Lung (tissue), 12 donors: ENCODE data around the gene TMEM150A. TPM values are rescaled to one million over a fixed set of nuclear protein-coding genes. Genes with fewer than 3 reads are reported as not detected.

Source experiments
- ATAC-seq: fragments of 200-7000 bp; cut with Tn5 transposase; one replicate; pipeline ENCODE4 v1.9.1; 2020; ENCODE audit warnings: moderate number of reproducible peaks; ENCODE audit not compliant: insufficient read depth, low FRiP score
- DNase-seq, 3 donors: peaks; one replicate each; pipeline ENCODE4 v3.0.0-alpha.2; 2013 to 2017
- H3K27ac ChIP-seq, 2 donors: one replicate each; pipeline ENCODE4 v1.5.1; 2013; ENCODE audit warnings: mild to moderate bottlenecking in 2 of 2, moderate library complexity in 2 of 2, control low read depth in 1 of 2, inconsistent platforms in 1 of 2, low read depth in 1 of 2, low read length in 1 of 2
- H3K27me3 ChIP-seq, 3 donors: one replicate each; pipeline ENCODE4 v1.5.1; 2013; ENCODE audit warnings: low read length in 2 of 3; ENCODE audit not compliant: control insufficient read depth in 3 of 3, insufficient read depth in 3 of 3
- H3K36me3 ChIP-seq, 4 donors: one replicate each; pipeline ENCODE4 v1.5.1; 2013; ENCODE audit warnings: low read length in 4 of 4, mild to moderate bottlenecking in 1 of 4, moderate library complexity in 1 of 4; ENCODE audit not compliant: control insufficient read depth in 4 of 4, insufficient read depth in 4 of 4
- H3K4me1 ChIP-seq, 5 donors: one replicate each; pipeline ENCODE4 v1.5.1; 2013; ENCODE audit warnings: low read length in 5 of 5, mild to moderate bottlenecking in 2 of 5, moderate library complexity in 1 of 5; ENCODE audit not compliant: control insufficient read depth in 5 of 5, insufficient read depth in 5 of 5
- H3K4me3 ChIP-seq: one replicate; pipeline ENCODE4 v1.5.1; 2013; ENCODE audit warnings: mild to moderate bottlenecking, control low read depth, moderate library complexity
- H3K9ac ChIP-seq, 2 donors: one replicate each; pipeline ENCODE4 v1.5.1; 2013; ENCODE audit warnings: low read length in 2 of 2, control low read depth in 1 of 2; ENCODE audit not compliant: insufficient read depth in 1 of 2
- H3K9me3 ChIP-seq, 4 donors: one replicate each; pipeline ENCODE4 v1.5.1; 2013; ENCODE audit warnings: low read length in 3 of 4, mild to moderate bottlenecking in 1 of 4, moderate library complexity in 1 of 4; ENCODE audit not compliant: control insufficient read depth in 4 of 4, insufficient read depth in 3 of 4
- WGBS, 2 donors: extraction: QIAGEN DNeasy Blood & Tissue Kit; methylation state at CpG; one replicate each; pipeline ENCODE4 v1.1.7; 2013; 5-methylcytosine and 5-hydroxymethylcytosine counted together
- polyA plus RNA-seq, 2 donors: library from polyadenylated mRNA; stranded (reverse); fragments of 200-250 nt; gene quantifications; one replicate each; pipeline ENCODE4 v1.2.1, GENCODE V29; 2013
- total RNA-seq, 2 donors: library from RNA; depleted of rRNA in 1 of 2; stranded (reverse); fragments of >200 nt in 1 of 2; gene quantifications; one replicate each; pipeline ENCODE4 v1.2.1, GENCODE V29; 2014 to 2021
- TF ChIP-seq, protein P1 (sequence below): IDR thresholded peaks from 2 replicates; pipeline ENCODE4 v1.5.1; 2012; ENCODE audit warnings: mild to moderate bottlenecking; ENCODE audit errors: control extremely low read depth, extremely low read depth
- donor health status: control.
- donor health status: control.
- donor health status: Bipolar disorder and iron deficiency.
- donor health status: healthy.
- donor health status: DM: yes; HTN: yes; CAD: no.

The TMEM150A gene
- total and polyA plus RNA-seq, 4 donors = 10.2 to 48.6 (median 31.8) TPM

DNA sequence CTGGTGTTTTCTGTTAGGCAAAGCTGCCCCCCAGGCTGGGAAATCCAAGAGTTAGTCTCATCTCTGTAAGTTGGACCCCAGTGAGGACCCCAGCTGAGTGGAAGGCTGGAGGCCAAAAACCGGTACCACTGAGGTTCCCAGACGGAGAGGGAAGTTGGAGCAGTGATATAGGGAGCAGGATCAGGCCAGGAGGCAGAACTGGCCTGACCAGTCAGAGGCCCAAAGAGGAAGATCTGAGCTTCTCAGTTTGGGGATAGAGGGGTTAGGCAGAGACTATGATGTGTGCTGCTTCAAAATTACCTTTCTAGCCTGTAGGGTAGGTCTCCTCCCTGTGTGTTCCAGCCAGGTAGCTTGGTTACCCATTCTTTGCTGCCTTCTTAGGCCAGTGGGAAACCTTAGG, 11.5 kb downstream of the TMEM150A start:
- WGBS, 2 donors = 28 to 53% methylated on average over 2 of the region's 2 CpGs
- Histone ChIP-seq H3K9ac (peak overlapping the region in 1 of 2 donors; percentile 29), H3K4me1 (peaks cover 9 to 44% (median 37%) of the 10 kb centered on the region in 5 donors), H3K9me3 (no peaks in the 10 kb centered on the region), H3K36me3 (peaks cover 0 to 5% (median 0%) of the 10 kb centered on the region in 4 donors), H3K4me3 (no peak overlapping the region), H3K27ac (peak overlapping the region; percentile 21 to 94), H3K27me3 (no peaks in the 10 kb centered on the region)
- ATAC-seq (no peak), DNase-seq (no peak)
- TF ChIP-seq, protein P1, sequence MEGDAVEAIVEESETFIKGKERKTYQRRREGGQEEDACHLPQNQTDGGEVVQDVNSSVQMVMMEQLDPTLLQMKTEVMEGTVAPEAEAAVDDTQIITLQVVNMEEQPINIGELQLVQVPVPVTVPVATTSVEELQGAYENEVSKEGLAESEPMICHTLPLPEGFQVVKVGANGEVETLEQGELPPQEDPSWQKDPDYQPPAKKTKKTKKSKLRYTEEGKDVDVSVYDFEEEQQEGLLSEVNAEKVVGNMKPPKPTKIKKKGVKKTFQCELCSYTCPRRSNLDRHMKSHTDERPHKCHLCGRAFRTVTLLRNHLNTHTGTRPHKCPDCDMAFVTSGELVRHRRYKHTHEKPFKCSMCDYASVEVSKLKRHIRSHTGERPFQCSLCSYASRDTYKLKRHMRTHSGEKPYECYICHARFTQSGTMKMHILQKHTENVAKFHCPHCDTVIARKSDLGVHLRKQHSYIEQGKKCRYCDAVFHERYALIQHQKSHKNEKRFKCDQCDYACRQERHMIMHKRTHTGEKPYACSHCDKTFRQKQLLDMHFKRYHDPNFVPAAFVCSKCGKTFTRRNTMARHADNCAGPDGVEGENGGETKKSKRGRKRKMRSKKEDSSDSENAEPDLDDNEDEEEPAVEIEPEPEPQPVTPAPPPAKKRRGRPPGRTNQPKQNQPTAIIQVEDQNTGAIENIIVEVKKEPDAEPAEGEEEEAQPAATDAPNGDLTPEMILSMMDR = no peak

DNA sequence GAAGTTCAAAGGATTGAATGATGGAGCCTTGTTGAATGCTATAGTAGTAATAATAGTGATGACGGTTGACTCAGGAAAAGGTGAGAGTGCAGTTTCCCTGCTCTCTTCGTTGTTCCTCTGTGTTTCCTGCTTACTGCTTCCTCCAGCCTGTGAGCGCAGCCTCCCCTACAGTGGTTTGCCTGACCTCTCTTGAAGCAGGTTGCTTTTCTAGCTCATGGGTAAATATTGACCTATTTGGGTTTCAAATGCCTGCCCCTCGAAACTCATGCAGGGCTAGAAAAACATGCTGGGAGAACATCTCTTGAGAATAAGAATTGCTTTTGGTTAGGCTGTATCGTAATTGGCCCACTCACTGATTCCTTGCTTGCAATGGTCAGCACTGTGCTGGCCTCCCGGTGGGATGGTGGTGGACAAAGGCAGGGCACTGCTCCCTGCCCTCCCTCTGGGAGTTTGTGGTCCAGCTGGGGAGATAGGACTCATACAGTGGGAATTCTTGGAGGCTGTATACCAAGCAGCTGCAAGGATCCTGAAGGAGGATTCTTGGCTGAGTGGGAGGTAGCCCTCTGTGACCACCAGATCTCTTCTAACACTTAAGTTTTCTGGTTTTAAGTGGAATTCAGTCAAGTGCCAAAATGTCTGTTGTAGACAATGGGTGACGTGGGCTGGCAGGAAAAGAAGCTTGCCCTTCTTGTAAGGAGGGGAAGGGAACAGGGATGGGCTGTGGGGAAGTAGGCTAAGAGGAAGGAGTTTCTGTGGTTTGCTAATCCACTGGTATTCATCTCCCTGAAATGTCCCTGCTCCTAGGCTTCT, 12.3 kb downstream of the TMEM150A start:
- ATAC-seq = peak; percentile 54
- no peak overlapping the region for H3K4me3 ChIP-seq
- DNase-seq = peak; percentile 50 to 76 (median 60)
- 20 to 23% methylated on average over 7 of the region's 7 CpGs for WGBS, 2 donors
- no peaks in the 10 kb centered on the region for H3K9me3 ChIP-seq
- H3K4me1 ChIP-seq = peaks cover 17 to 48% (median 42%) of the 10 kb centered on the region in 5 donors
- H3K27me3 ChIP-seq = no peaks in the 10 kb centered on the region
- peaks cover 0 to 5% (median 0%) of the 10 kb centered on the region in 4 donors for H3K36me3 ChIP-seq
- peak overlapping the region; percentile 4 to 94 for H3K27ac ChIP-seq
- TF ChIP-seq, protein P1 = no peak
- H3K9ac ChIP-seq = no peak overlapping the region

DNA sequence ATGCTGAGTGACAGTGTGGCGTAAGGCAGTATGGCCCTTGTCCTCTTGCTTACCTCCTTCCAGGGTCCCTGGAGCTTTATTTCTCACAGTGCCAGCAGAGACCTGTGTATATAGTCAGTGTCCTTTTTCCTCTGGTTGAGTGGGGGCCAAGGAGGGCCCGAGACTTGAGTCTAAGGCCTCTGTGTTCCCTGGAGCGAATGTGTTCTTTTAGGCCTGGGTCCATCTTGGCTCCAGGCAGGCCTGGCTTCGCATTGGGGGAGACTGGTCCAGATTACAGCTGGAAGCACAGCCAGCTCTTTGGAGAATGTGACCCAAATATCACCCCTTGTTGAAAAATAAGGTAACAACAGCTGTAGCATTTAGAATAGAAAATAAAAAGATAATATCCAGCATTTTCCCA, 13.3 kb downstream of the TMEM150A start:
- 80 to 82% methylated on average over 4 of the region's 4 CpGs for WGBS, 2 donors
- H3K9me3 ChIP-seq = no peaks in the 10 kb centered on the region
- ATAC-seq (no peak), DNase-seq (peak in 1 of 3 donors; percentile 33)
- H3K4me3 ChIP-seq = no peak overlapping the region
- H3K27me3 ChIP-seq = no peaks in the 10 kb centered on the region
- H3K9ac ChIP-seq = peak overlapping the region in 1 of 2 donors; percentile 34
- H3K4me1 ChIP-seq = peaks cover 13 to 53% (median 42%) of the 10 kb centered on the region in 5 donors
- H3K27ac ChIP-seq = peak overlapping the region; percentile 29 to 86
- TF ChIP-seq, protein P1 = no peak
- peaks cover 0 to 5% (median 0%) of the 10 kb centered on the region in 4 donors for H3K36me3 ChIP-seq
